NCI-H187 treated with DMSO at 0.1 percent for 48 hours (cell line): Measurements from ENCODE around the gene SMAD4.
"Not testable (repeated sequence)": the region's sequence is repeated elsewhere in the genome, so short reads cannot be mapped to it uniquely, and the experiment has no call there.

Experiments
- DNase-seq: peaks from one replicate; lab custom pipeline; 2025; lab: John Stamatoyannopoulos, UW

SMAD4 gene

DNA sequence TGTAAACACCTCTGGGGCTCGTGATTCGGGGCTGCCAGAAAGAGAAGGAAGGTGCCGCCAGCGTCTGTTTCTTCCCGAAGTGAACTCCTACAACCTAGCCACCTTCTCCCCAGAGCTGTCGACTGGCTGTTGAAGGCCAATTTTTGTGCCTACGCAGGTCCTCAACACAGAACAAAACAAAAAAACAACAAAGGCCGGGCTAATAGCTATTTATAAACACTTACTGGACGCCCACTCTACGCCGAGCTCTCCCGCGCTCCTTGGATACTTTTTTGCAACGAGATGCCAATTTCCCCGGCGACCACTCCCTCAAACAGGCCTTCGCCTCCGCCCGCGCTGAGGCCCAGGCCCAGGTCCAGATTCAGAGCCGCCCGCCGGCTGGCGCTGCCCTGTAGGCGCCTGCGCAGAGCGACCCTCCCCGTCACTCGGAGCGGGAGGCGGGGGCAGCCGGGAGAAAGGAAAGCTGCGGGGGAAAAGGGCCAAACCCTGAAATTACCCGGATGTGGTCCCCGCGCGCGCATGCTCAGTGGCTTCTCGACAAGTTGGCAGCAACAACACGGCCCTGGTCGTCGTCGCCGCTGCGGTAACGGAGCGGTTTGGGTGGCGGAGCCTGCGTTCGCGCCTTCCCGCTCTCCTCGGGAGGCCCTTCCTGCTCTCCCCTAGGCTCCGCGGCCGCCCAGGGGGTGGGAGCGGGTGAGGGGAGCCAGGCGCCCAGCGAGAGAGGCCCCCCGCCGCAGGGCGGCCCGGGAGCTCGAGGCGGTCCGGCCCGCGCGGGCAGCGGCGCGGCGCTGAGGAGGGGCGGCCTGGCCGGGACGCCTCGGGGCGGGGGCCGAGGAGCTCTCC is at the start of gene SMAD4:
Gene SMAD4, plus strand, starts transcription at position 520 of the 843 bp plus-strand sequence. CDS start 16,834 bp downstream, outside the sequence.
- peak; percentile 63 for DNase-seq

DNA sequence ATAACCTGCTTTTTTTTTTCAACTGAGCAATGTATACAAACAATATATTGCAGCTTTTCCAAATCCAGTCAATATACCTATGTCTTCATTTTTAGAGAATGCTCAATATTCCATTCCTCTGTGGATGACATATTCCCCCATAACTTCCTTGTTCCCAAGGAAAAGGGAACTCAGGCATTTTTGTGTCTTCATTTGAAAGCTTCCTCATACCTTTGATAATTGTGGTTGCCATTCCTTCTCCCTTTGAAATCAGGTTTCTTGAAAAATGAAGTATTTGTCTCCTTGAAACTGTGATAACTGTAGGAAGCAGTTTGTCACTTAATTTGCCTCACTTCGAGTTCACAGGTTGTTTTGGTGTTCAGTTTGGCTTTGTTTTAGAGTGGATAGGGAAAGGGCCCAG is 48.6 kb upstream of the SMAD4 start:
- no peak for DNase-seq

DNA sequence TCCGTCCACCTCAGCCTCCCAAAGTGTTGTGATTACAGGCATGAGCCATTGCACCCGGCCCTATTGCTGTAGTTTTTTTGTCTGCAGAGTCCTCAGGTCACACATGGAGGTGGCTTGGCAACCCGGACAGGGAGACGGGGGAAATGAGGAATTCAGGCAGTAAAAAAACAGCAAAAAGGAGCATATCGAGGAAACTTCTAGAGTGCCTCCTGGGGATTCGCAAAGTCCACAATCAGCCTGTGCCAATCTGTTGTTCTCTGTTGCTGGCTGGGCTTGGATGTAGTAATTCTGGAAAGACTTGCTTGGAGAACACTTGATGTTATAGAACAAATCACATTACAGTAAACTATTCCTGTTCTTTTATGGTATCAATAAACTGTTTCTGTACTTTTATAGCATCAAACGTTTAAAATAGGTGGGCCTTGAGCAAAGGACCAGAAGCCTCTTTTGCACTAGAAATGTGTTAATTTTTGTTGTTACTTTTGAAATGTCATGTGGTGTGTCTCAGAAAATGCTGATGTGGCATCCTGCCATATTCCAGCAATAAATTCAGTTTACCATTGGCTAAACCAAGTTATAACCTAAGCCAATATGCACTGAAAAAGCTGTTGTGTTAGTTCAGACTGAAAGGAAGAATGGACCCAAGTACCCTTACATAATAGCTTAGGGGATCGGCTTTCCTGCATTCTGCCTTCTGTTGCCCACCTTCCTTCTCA is 47.8 kb upstream of the SMAD4 start:
- no peak for DNase-seq

DNA sequence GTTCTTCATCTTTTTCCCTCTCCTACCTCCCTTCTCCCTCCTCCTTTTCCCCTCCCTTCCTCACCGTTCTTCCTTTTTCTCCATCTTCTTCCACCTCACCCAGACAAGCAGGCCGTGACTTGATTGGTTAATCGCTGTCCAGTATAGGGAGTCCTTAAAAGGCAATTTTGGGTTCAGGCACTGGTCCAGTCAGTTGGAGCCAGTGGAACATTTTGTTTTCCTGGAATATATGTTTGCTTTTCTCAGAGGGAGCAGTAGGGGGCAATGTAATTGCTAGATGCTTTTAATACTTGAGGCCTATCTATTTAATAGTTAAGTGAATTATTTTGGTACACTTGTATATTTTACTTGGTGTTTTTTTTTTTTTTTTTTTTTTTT is 47.2 kb upstream of the SMAD4 start:
- no peak for DNase-seq

DNA sequence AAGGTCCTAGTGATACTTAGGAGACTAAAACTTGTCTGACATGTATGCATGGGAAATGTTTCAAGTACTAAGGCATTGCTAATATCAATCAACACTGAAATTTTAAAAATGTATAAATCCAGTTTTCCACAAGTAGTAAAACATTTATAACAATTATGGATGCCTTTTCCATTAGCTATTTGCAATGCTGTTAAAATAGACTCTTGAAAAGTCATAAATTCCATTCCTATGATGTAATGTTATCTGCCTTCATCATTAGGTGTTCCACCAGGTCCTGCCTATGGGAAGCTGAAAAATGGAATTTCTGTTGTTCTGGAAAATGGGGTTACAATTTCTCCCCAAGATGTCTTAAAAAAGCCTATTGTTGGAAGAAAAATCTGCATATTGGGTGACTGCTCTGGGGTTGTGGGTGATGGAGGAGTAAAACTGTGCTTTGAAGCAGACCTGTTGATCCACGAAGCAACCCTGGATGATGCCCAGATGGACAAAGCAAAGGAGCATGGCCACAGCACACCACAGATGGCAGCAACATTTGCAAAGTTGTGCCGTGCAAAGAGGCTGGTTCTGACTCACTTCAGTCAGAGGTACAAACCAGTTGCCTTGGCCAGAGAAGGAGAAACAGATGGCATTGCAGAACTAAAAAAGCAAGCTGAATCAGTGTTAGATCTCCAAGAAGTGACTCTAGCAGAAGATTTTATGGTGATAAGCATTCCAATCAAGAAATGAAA is 43.5 kb upstream of the SMAD4 start:
- DNase-seq = no peak

DNA sequence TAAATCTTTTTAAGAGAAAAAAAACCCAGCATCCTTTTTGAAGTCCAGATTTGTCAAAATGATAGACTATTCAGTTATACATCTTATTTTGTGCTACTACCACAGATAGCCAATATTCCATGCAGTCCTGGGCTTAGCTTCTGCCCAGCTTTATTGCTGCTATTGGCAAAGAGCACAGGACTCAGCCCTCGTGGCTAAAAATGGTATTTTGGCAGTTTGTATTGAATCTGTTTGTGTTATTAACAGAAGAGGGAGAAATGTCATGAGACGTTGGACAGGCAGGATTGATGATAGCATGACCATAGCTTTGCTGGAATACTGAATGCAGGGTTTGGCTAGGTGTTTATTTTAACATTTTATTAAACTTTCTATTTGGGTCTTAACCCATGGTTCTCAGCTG is 42.8 kb upstream of the SMAD4 start:
- no peak for DNase-seq

DNA sequence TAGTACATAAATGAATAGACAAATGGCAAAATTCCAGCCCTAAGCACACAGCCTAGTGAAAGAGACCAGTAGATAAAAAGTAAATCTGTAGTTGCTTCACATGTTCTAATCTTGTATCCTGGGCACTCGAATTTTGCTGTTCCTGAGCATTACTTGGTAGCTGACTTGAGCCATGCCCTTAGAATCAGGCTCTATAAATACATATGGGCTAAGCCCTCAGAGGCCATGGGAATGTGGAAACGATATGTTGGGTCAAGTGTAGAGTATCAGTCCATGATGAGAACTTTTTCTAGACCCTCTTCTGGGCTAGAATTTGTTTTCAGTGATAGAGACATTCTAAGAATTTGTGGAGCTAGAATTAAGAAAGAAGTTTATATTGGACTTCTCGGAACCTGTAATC is 40.3 kb upstream of the SMAD4 start:
- DNase-seq = no peak

DNA sequence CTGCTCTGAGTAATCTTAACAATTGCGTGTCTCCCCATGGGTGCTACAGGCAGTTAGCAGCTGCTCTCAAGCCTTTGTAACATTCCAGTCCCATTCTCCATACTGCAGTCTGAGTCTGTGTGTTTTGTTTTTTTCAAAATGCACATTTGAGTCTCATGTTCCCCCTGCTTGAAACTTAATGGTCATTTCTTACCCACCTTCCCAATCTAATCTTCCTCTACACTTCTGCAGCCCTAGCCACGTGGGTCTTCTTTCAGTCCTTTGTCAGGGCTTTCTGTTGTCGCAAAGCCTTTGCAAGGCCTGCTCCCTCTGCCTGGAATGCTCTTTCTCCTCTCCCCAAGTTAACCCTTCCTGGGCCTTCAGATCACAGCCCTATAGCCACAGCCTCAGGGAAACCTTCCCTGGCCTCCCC is 37.7 kb upstream of the SMAD4 start:
- no peak for DNase-seq

DNA sequence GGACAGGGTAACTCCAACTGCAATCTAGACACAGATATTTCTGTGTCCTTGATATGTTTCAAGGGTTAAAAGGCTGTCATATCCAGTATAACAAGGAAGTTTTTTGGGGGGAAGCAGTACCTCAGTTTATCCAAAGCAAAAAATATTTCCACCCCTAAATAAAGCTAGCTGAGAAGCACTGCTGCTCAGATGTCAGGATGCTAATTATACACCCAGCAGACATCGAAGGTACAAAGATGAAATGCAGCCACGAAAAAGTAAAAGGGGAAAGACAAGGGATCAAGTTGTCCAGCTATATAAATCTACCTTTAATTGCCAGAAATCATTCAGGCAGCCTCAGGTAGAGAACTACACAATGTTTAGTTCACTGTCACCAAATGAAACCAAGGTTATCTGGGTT is 36.0 kb upstream of the SMAD4 start:
- DNase-seq = no peak

DNA sequence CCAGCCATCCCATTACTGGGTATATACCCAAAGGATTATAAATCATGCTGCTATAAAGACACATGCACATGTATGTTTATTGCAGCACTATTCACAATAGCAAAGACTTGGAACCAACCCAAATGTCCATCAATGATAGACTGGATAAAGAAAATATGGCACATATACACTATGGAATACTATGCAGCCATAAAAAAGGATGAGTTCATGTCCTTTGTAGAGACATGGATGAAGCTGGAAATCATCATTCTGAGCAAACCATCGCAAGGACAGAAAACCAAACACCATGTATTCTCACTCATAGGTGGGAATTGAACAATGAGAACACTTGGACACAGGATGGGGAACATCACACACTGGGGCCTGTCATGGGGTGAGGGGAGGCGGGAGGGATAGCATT is 26.8 kb upstream of the SMAD4 start:
- DNase-seq = not testable (repeated sequence)

DNA sequence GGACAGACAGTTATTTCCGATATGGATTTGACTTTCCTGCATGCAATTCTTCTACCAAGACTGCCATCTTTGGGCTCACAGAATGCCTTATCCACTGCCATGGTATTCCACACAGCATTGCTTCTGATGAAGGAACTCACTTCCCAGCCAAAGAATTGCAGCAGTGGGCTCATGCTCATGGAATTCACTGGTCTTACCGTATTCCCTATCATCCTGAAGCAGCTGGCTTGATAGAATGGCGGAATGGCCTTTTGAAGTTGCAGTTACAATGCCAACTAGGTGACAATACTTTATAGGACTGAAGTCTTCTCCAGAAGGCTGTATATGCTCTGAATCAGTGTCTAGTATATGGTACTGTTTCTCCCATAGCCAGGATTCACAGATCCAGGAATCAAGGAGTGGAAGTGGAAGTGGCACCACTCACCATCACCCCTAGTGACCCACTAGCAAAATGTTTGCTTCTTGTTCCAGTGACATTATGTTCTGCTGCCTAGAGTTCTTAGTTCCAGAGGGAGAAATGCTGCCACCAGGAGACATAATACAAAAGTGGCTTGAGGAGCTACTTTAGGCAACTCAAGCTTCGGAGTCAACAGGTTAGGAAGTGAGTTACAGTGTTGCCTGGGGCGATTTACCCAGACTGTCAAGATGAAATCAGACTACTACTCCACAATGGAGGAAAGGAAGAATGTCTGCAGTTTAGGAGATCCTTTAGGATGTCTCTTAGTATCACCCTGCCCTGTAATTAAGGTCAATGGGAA is 23.8 kb upstream of the SMAD4 start:
- no peak for DNase-seq

DNA sequence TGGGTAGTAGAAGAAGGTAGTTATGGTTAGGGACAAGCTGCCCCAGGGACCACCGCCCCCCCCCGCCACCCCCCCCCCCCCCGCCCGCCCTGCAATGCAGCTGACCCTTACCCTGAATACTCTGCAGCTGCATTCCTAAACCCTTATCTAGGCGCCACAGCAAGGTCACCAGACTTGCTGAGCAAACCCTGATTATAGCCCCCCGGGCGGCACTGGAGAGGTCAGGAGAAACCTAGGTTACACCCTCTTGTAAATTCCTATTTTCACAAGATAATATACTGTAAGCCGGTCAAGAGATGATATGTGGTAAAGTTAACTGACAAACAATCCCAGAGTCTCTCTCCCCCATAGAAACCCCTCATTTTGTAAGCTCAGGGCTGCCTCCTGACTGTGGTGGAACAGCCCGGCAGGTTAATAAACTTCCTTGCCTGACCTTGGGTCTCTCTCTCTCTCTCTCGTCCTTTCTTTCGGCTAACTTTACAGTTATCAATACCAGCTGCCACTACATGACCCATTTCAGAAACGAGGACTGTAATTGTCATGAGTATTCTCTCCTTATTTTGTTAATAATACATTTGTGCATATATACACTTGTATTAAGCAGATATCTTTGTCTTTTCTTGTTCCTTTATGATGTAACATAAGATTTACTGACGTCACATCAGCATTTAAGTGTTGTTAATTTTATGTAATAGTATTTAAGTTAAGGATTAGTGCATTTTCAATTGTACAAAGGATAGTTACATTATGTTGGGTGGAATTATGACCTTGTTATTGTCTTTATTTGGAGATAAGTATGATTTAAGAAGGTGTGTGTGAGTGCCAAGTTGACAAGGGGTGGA is 22.8 kb upstream of the SMAD4 start:
- DNase-seq = no peak

DNA sequence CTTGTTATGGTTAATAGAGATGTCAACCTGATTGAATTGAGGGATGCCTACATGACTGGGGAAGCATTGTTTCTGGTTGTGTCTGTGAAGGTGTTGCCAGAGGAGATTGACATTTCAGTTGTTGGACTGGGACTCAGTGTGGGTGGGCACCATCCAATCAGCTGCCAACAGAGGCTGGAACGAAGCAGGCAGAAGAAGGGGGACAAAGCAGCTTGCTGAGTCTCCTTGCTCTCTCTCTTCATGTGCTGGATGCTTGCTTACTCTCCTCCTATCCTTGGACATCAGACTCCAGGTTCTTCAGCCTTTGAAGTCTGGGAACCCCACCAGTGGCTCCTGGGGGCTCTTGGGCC is 22.2 kb upstream of the SMAD4 start:
- DNase-seq = no peak

DNA sequence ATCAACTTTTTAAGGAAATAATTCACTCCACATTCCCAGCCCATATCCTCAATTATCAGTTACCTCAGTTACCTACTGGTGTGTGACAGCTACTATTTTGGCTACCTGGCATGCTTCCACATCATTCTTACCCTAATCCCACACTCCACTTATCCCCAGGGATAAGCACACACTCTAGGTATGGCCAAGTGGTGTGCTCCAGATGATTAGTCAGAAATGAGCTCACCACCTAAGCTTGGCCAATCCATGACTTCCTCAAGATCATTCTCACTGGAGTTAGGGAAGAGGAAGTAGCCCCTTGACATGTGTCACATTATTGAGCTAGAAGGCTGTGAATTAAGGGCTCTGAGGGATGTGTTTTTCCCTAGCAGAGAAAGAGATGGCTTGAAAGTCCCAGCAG is 20.9 kb upstream of the SMAD4 start:
- no peak for DNase-seq

DNA sequence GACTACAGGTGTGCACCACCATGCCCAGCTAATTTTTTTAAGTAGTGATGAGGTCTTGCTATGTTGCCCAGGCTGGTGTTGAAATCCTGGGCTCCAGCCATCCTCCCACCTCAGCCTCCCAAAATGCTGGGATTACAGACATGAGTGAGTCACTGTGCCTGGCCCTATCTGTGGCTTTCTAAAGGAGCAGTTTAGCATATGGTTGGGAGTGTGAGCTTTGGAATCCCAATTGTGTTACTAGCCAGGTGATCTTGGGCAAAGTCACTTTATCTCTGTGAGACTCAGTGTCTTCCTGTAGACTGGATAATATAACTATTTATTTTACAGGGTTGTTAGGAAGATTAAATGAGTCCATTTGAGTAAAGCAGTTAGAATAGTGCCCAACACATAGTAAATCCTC is 19.8 kb upstream of the SMAD4 start:
- no peak for DNase-seq

DNA sequence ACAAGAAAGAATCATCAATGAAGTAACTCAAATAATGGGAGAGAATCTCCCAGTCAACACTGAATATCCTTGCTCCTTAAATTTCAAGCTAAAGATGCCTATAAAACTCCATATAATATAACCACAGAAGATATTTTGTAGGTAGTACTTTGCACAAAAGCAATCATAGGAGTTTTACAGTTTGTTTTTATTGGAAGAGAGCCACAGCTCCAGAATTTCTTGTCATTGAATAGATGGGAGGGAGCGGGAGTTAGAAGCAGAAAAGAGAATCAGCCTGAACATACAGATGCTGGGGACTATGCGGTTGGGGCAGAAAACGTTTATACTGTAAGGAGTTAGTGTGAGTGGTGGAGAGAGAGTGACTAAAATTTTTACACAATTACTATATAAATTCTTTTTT is 18.3 kb upstream of the SMAD4 start:
- DNase-seq = no peak

DNA sequence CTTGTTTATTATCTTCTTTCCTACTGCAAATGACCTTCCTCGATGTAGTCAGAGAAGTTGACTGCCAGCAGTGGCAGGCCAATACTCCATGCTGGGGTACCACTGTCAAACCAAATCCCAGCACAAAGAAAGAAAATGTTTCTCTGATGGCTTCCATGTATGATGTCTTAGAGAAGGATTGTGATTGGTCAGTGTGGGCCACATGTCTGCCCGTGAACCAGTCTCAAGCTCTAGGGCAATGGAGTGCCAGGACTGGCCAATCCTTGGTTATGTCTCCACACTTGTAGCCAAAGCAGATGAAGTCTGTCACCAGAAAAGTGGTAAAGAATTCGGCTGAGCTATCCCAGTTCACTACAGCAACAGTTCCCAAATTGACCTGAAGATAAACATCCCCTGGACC is 17.6 kb upstream of the SMAD4 start:
- no peak for DNase-seq

DNA sequence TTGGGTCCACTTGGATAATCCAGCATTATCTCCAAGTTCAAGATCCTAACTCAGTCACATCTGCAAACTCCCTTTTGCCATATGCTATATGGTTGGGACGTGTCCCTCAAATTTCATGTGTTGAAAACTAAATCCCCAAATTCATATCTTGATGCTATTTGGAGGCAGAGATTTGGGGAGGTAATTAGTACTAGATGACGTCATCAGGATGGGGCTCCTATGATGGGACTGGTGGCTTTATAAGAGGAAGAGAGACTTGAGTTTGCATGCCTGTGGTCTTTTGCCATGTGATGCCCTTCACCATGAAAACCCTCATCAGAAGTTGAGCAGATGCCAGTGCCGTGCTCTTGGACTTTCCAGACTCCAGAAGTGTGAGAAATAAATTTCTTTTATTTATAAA is 16.8 kb upstream of the SMAD4 start:
- no peak for DNase-seq

DNA sequence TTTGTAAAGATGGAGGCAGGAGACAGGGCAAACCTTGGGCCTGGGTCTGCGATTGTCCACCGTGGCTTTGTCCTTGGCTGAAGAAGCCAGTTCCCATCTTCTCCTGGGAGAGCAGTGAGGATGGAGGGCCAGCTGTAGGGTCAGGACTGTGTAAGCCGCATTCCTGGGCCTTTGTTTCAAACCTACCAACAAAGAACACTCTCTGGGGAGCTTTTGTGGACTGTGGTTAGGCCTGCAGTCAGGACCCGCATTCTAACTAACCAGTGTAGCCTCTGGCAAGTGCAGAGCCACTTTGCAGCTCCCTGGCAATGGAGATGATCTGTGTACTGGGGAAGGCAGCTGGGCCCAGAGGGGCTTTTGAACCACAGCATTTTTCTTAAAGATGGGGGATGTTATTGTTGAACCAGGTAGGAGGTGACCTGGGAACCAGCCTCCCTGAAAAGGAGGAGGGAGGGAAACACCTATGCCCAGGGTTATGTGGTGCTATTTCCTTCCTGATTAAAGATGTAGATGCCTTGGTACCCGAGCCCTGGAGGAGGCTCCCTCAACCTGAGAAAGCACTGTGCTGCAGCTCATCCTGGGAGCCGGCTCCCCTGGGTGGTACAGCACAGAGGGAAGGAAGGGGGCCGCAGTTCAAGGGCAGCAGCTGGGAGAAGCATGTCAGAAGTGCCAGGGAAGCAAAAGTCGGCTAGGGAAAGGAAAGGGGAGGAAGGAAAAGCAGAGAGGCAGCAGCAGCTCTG is 12.7 kb upstream of the SMAD4 start:
- DNase-seq = no peak

DNA sequence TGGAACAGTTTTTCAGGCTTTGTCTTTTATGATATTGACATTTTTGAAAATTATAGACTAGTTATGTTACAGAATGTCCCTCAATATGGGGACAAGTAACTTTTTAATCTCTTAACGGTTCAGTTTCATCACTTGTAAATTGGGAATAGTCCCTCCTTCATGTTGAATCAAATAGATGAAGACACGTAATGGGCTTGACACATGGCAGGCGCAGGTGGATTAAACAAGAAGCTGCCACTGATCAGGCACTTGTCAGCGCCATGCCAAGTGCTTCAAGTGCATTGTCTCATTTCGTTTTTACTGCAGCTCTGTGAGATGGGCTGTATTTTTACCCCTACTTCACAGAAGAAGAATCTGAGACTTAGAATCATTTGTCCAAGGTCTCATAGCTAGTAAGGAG is 9.5 kb upstream of the SMAD4 start:
- DNase-seq = no peak
